NCI-H2029 (cell line): Measurements from ENCODE around the gene IPO9.

Experiments used
- DNase-seq: peaks from one replicate; lab custom pipeline; 2025; lab: John Stamatoyannopoulos, UW

Gene IPO9

GRCh38 chr1:201828820-201829774 lies at the start of gene IPO9:
Gene IPO9 (plus strand): TSS chr1:201829157. CDS start chr1:201829210, 53 bp downstream.
- peak; percentile 82 for DNase-seq

- no peak for DNase-seq
Measured at GRCh38 chr1:201779351-201779880, 49.5 kb upstream of the IPO9 start.

GRCh38 chr1:201780952-201781351 lies 48.0 kb upstream of the IPO9 start:
- no peak for DNase-seq

- DNase-seq = no peak
Measured at GRCh38 chr1:201781437-201781836, 47.5 kb upstream of the IPO9 start.

- DNase-seq = no peak
Measured at GRCh38 chr1:201782353-201782752, 46.6 kb upstream of the IPO9 start.

- no peak for DNase-seq
Measured at GRCh38 chr1:201783058-201783457, 45.9 kb upstream of the IPO9 start.

DNA sequence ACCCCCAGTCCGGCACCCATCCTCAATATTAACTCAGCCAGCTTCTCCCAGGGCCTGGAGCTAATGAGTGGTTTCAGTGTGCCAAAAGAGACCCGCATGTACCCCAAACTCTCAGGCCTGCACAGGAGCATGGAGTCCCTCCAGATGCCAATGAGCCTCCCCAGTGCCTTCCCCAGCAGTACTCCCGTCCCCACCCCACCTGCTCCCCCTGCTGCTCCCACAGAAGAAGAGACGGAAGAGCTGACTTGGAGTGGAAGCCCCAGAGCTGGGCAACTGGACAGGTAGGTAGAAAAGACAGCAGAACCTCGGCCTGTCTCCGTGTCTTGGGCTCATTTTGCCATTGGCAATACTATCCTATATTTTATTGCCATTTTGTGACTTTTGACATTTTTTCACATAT lies 45.4 kb upstream of the IPO9 start:
- no peak for DNase-seq

GRCh38 chr1:201785291-201785690 lies 43.7 kb upstream of the IPO9 start:
- DNase-seq = no peak

- DNase-seq = no peak
Measured at GRCh38 chr1:201786824-201787223, 42.1 kb upstream of the IPO9 start.

DNA sequence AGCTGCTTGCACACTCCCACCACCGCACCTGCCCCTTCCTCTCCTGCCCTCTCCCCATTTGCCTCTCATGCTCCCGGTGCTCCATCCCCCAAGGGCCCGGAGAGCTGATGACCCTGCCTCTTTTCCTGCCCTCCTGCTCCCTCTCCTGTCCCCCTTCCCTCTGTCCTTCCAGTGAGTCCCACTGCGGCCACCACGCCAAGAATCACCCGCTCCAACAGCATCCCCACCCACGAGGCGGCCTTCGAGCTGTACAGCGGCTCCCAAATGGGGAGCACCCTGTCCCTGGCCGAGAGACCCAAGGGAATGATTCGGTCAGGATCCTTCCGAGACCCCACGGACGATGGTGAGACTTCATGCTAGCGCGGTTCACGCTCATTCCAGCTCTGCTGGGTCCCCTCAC lies 40.7 kb upstream of the IPO9 start:
- no peak for DNase-seq

- DNase-seq = no peak
Measured at GRCh38 chr1:201789245-201789644, 39.7 kb upstream of the IPO9 start.

DNA sequence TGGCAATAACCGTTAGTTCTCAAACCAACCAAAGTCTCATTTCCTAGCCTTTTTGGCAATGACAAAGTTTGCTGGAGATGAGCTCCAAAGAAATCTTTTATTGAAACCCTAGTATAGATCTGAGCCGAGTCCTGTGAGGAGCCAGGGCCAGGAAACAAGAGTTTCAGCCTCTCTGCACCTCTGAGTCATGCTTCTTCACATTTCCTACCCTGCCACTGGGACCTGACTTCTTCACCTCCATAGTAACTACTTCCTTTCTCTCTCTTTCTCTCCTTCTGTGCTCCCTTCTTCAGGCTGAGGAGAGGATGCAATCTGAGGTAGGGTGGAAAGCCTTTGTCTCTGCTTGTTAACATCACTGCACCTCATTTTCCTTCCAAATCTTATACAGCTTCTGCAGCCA lies 38.7 kb upstream of the IPO9 start:
- DNase-seq = no peak

- DNase-seq = no peak
Measured at GRCh38 chr1:201791051-201791778, 37.7 kb upstream of the IPO9 start.

DNA sequence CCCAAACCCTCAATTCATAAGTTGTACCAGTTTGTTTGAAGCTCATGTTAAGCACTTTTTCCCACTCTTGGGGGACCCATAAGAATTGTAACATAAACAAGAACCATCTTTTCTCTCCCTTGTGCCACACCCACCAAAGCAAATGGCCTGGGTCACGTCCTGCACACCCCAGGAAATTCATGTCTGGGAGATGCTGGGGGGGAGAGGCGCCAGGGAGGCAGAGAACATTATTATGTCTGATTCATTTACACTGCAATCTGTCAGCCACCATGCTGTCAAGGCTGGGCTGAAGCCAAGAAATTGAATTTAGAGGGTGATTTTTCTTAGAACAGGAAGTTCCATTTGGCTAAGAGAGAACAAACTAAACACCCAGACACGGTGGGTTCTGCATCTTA lies 37.2 kb upstream of the IPO9 start:
- no peak for DNase-seq

GRCh38 chr1:201792534-201793305 lies 36.2 kb upstream of the IPO9 start:
- DNase-seq = peak; percentile 45

GRCh38 chr1:201793306-201793925 lies 35.5 kb upstream of the IPO9 start:
- DNase-seq = no peak

- no peak for DNase-seq
Measured at GRCh38 chr1:201795066-201795465, 33.9 kb upstream of the IPO9 start.

DNA sequence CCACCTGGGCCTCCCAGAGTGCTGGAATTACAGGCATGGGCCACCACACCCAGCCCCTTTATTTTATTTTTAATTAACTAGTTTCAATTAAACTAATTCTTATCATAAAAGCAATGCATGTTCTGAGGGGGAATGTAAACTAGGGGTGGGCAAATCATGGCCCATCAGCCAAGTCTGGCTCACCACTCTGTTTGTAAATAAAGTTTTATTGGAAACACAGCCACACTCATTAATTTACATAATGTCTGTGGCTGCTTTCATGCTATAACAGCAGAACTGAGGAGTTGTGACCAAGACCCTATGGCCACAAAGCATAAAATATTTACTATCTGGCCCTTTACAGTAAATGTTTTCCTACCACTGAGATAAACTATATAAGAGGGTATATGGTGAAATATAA lies 28.7 kb upstream of the IPO9 start:
- DNase-seq = no peak

GRCh38 chr1:201806801-201807200 lies 22.2 kb upstream of the IPO9 start:
- DNase-seq = no peak

GRCh38 chr1:201807958-201808632 lies 20.9 kb upstream of the IPO9 start:
- no peak for DNase-seq

DNA sequence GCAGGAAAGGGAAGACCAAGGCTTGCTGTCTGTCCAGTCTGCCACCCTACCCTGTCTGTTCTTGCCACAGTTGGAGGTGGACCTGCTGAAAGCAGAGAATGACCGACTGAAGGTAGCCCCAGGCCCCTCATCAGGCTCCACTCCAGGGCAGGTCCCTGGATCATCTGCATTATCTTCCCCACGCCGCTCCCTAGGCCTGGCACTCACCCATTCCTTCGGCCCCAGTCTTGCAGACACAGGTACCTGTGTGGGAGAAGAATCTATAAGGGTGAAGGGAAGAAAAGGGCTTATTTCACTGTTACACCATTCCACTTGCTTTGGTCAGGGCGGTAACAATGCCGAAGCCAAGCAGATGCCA lies 20.3 kb upstream of the IPO9 start:
- no peak for DNase-seq
